Body of pancreas (tissue), 4 donors: Measurements from ENCODE around the gene RASGRP2. TPM values are rescaled to one million over a fixed set of nuclear protein-coding genes. Genes with fewer than 3 reads are reported as not detected.
"Not testable (repeated sequence)": the region's sequence is repeated elsewhere in the genome, so short reads cannot be mapped to it uniquely, and the experiment has no call there.

Source experiments
- ATAC-seq: fragments of 150-250 bp; one replicate; pipeline ENCODE4 v1.9.1; 2016
- DNase-seq, 4 donors: peaks; one replicate each; pipeline ENCODE4 v3.0.0-alpha.2; 2019
- H3K27ac ChIP-seq, 4 donors: fragments of 200-600 bp; sonication (generic); 1 replicate in 3 of 4; 2 replicates in 1 of 4; pipeline versions ENCODE4 v1.5.1 to v1.6.1; 2016 to 2019; ENCODE audit warnings: mild to moderate bottlenecking in 1 of 4, mixed read lengths in 1 of 4, moderate library complexity in 1 of 4
- H3K27me3 ChIP-seq, 2 donors: fragments of 200-600 bp; sonication (generic); one replicate each; pipeline ENCODE4 v1.6.0; 2016; ENCODE audit warnings: mild to moderate bottlenecking in 1 of 2
- H3K36me3 ChIP-seq, 2 donors: fragments of 200-600 bp; sonication (generic); replicated peaks in 1 of 2; 2 replicates each; pipeline ENCODE4 v1.5.1; 2016; ENCODE audit warnings: low read depth in 2 of 2; ENCODE audit not compliant: insufficient read depth in 1 of 2
- H3K4me1 ChIP-seq: fragments of 200-600 bp; sonication (generic); one replicate; pipeline ENCODE4 v1.6.0; 2016
- H3K4me3 ChIP-seq, 2 donors: fragments of 200-600 bp; sonication (generic); 1 replicate in 1 of 2; 2 replicates in 1 of 2; pipeline ENCODE4 v1.5.1; 2016 to 2019
- H3K9me3 ChIP-seq, 3 donors: fragments of 200-600 bp; sonication (generic); 1 replicate in 2 of 3; 2 replicates in 1 of 3; pipeline ENCODE4 v1.5.1; 2016
- CTCF ChIP-seq, 7 experiments: fragments of 450-650 bp in 4 of 7; fragments of 200-600 bp in 3 of 7; sonication (generic) in 3 of 7; IDR thresholded peaks; one replicate each; pipeline ENCODE4 v1.5.1; 2016 to 2019; ENCODE audit warnings: antibody characterized with exemption in 7 of 7
- POLR2A ChIP-seq, 3 donors: fragments of 450-650 bp; IDR thresholded peaks; one replicate each; pipeline ENCODE4 v1.6.1; 2016; ENCODE audit warnings: antibody characterized with exemption in 3 of 3, mild to moderate bottlenecking in 2 of 3
- WGBS, 2 donors: methylation state at CpG; one replicate each; pipeline ENCODE4 v1.1.5; 2017; 5-methylcytosine and 5-hydroxymethylcytosine counted together
- intact Hi-C: fragments of 100-400 bp; cut with DNase I; formaldehyde crosslinking; loops from one replicate; pipeline ENCODE4 v1.15.1; 2023
- total RNA-seq, 2 donors: library from RNA; depleted of rRNA; stranded (reverse); fragments of >200 nt; gene quantifications; one replicate each; pipeline ENCODE4 v1.1.0, GENCODE V29; 2016

The RASGRP2 gene
- total RNA-seq, 2 donors from 2014 or later, result 4.6 to 17.9 TPM

GRCh38 chr11:64710418-64711137 is 33.4 kb downstream of the RASGRP2 start:
- no peak overlapping the region for H3K27ac ChIP-seq
- H3K27me3 ChIP-seq, result peaks cover 0 to 46% of the 10 kb centered on the region in 2 donors
- ATAC-seq (no peak), DNase-seq (no peak)
- H3K9me3 ChIP-seq, result no peaks in the 10 kb centered on the region
- H3K36me3 ChIP-seq, result no peaks in the 10 kb centered on the region
- H3K4me1 ChIP-seq, result peaks cover 13% of the 10 kb centered on the region
- no peak overlapping the region for H3K4me3 ChIP-seq
- no peak for TF ChIP-seq POLR2A (IDR thresholded peaks at IDR 0.05)
- no peak for TF ChIP-seq CTCF (IDR thresholded peaks at IDR 0.05)
- intact Hi-C loops, result no loop called here
- WGBS, 2 donors, result 30 to 40% methylated on average over 13 of the region's 13 CpGs

- no peak for ATAC-seq
- intact Hi-C loops, result no loop called here
- no peaks in the 10 kb centered on the region for H3K4me1 ChIP-seq
Observed at GRCh38 chr11:64705501-64705900, 38.4 kb downstream of the RASGRP2 start.

GRCh38 chr11:64703048-64703447 is 40.9 kb downstream of the RASGRP2 start:
- H3K27me3 ChIP-seq, result no peaks in the 10 kb centered on the region
- no peak for DNase-seq
- no peak overlapping the region for H3K4me3 ChIP-seq
- no peak for ATAC-seq
- H3K36me3 ChIP-seq, result no peaks in the 10 kb centered on the region
- intact Hi-C loops, result no loop called here
- WGBS, 2 donors, result 93 to 100% methylated on average over 2 of the region's 2 CpGs
- H3K9me3 ChIP-seq, result no peaks in the 10 kb centered on the region
- H3K27ac ChIP-seq, result no peak overlapping the region
- no peak for TF ChIP-seq CTCF (IDR thresholded peaks at IDR 0.05)
- H3K4me1 ChIP-seq, result no peaks in the 10 kb centered on the region

More at GRCh38 chr11:64705501-64705900, 38.4 kb downstream of the RASGRP2 start:
- TF ChIP-seq POLR2A (IDR thresholded peaks at IDR 0.05), result no peak
- TF ChIP-seq CTCF (IDR thresholded peaks at IDR 0.05), result no peak
- DNase-seq, result no peak
- 46 to 50% methylated on average over 2 of the region's 2 CpGs for WGBS, 2 donors
- Histone ChIP-seq H3K36me3 (no peaks in the 10 kb centered on the region), H3K9me3 (no peaks in the 10 kb centered on the region), H3K27ac (no peak overlapping the region), H3K27me3 (peaks cover 0 to 4% of the 10 kb centered on the region in 2 donors), H3K4me3 (no peak overlapping the region)

GRCh38 chr11:64701956-64702355 is 42.0 kb downstream of the RASGRP2 start:
- H3K9me3 ChIP-seq, intact Hi-C loops, H3K27ac ChIP-seq, DNase-seq, H3K36me3 ChIP-seq, H3K4me1 ChIP-seq, H3K4me3 ChIP-seq, ATAC-seq, H3K27me3 ChIP-seq: not testable (repeated sequence)
- 90% methylated on average over 2 of the region's 29 CpGs; no CpG with 5 or more reads in 1 of the 2 donors for WGBS, 2 donors

GRCh38 chr11:64698427-64698826 is 45.5 kb downstream of the RASGRP2 start:
- H3K27ac ChIP-seq, result no peak overlapping the region
- WGBS, 2 donors, result 80% methylated on average over 1 of the region's 1 CpG

More at GRCh38 chr11:64698427-64698826, 45.5 kb downstream of the RASGRP2 start:
- no peak for TF ChIP-seq POLR2A (IDR thresholded peaks at IDR 0.05)
- no peak for TF ChIP-seq CTCF (IDR thresholded peaks at IDR 0.05)
- ATAC-seq (no peak), DNase-seq (no peak)
- Histone ChIP-seq H3K27me3 (no peaks in the 10 kb centered on the region), H3K9me3 (no peaks in the 10 kb centered on the region), H3K4me3 (no peak overlapping the region), H3K36me3 (no peaks in the 10 kb centered on the region), H3K4me1 (no peaks in the 10 kb centered on the region)
- intact Hi-C loops, result no loop called here
